Activated T-helper 9 cell treated with anti-CD3 and anti-CD28 coated beads, Interleukin-2, amount 50 U/mL, for 16 hours (primary cell): ENCODE results near the gene KCNT2.

ENCODE experiments used
- DNase-seq: peaks from one replicate; pipeline ENCODE4 v3.0.0-alpha.2; 2020; ENCODE audit warnings: low read depth

The KCNT2 gene

GRCh38 chr1:196445775-196446174, 162.5 kb downstream of the KCNT2 start:
- no peak for DNase-seq

- DNase-seq = no peak
Measured at GRCh38 chr1:196444634-196445033, 163.6 kb downstream of the KCNT2 start.

GRCh38 chr1:196442366-196442765, 165.9 kb downstream of the KCNT2 start:
- no peak for DNase-seq

- no peak for DNase-seq
Measured at GRCh38 chr1:196440711-196441110, 167.5 kb downstream of the KCNT2 start.

- DNase-seq = no peak
Measured at GRCh38 chr1:196438329-196438728, 169.9 kb downstream of the KCNT2 start.

- no peak for DNase-seq
Measured at GRCh38 chr1:196437671-196438070, 170.6 kb downstream of the KCNT2 start.

- no peak for DNase-seq
Measured at GRCh38 chr1:196433000-196433399, 175.2 kb downstream of the KCNT2 start.

GRCh38 chr1:196427976-196428734, 180.1 kb downstream of the KCNT2 start:
- no peak for DNase-seq

- DNase-seq = no peak
Measured at GRCh38 chr1:196425513-196425912, 182.7 kb downstream of the KCNT2 start.

- no peak for DNase-seq
Measured at GRCh38 chr1:196423612-196424011, 184.6 kb downstream of the KCNT2 start.

GRCh38 chr1:196418772-196419171, 189.5 kb downstream of the KCNT2 start:
- DNase-seq = no peak

- DNase-seq = no peak
Measured at GRCh38 chr1:196415978-196416377, 192.3 kb downstream of the KCNT2 start.

- no peak for DNase-seq
Measured at GRCh38 chr1:196412326-196412725, 195.9 kb downstream of the KCNT2 start.

- DNase-seq = no peak
Measured at GRCh38 chr1:196410768-196411167, 197.5 kb downstream of the KCNT2 start.

- no peak for DNase-seq
Measured at GRCh38 chr1:196409586-196409985, 198.7 kb downstream of the KCNT2 start.

- DNase-seq = no peak
Measured at GRCh38 chr1:196407358-196408051, 200.7 kb downstream of the KCNT2 start.

- no peak for DNase-seq
Measured at GRCh38 chr1:196405839-196406238, 202.4 kb downstream of the KCNT2 start.

- no peak for DNase-seq
Measured at GRCh38 chr1:196403803-196404690, 204.2 kb downstream of the KCNT2 start.

- DNase-seq = no peak
Measured at GRCh38 chr1:196401891-196402290, 206.3 kb downstream of the KCNT2 start.

GRCh38 chr1:196401452-196401833, 206.8 kb downstream of the KCNT2 start:
- no peak for DNase-seq

GRCh38 chr1:196400478-196401451, 207.5 kb downstream of the KCNT2 start:
- no peak for DNase-seq
